Vagina (tissue), 2 donors: ENCODE results near the gene C1QL2.

ENCODE experiments used
- POLR2A ChIP-seq, 2 donors: fragments of 450-650 bp; IDR thresholded peaks; one replicate each; pipeline ENCODE4 v1.6.1; 2017; ENCODE audit warnings: antibody characterized with exemption in 2 of 2, mild to moderate bottlenecking in 2 of 2, moderate library complexity in 2 of 2
- TF ChIP-seq, protein P1 (sequence below), 3 experiments: fragments of 450-650 bp in 2 of 3; fragments of 200-600 bp in 1 of 3; sonication (generic) in 1 of 3; IDR thresholded peaks; one replicate each; pipeline ENCODE4 v1.5.1; 2017 to 2019; ENCODE audit warnings: antibody characterized with exemption in 3 of 3, mild to moderate bottlenecking in 2 of 3, moderate library complexity in 2 of 3

DNA sequence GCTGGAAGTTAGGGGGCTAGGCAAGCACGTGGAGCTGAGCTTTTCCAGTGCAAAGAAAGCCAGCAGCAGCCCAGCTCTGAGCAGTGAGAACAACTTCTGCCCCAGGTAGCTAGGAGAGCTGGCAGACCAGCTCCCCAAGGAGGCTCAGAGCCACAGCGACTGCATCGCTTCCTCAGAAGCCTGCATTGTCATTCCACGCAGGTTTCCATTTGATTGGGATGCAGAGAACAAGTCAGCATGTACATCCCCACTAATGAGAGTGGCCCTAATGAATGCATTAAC lies 45.1 kb downstream of the C1QL2 start:
- TF ChIP-seq, protein P1, sequence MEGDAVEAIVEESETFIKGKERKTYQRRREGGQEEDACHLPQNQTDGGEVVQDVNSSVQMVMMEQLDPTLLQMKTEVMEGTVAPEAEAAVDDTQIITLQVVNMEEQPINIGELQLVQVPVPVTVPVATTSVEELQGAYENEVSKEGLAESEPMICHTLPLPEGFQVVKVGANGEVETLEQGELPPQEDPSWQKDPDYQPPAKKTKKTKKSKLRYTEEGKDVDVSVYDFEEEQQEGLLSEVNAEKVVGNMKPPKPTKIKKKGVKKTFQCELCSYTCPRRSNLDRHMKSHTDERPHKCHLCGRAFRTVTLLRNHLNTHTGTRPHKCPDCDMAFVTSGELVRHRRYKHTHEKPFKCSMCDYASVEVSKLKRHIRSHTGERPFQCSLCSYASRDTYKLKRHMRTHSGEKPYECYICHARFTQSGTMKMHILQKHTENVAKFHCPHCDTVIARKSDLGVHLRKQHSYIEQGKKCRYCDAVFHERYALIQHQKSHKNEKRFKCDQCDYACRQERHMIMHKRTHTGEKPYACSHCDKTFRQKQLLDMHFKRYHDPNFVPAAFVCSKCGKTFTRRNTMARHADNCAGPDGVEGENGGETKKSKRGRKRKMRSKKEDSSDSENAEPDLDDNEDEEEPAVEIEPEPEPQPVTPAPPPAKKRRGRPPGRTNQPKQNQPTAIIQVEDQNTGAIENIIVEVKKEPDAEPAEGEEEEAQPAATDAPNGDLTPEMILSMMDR (IDR thresholded peaks at IDR 0.05): no peak
- TF ChIP-seq POLR2A (IDR thresholded peaks at IDR 0.05): no peak
